AML-193 (cell line): Measurements from ENCODE around the gene ATRNL1.

Experiments used
- DNase-seq, 2 experiments: peaks; one replicate each; lab custom pipeline; 2025; lab: John Stamatoyannopoulos, UW

ATRNL1 gene

GRCh38 chr10:115903845-115904244 lies 810.7 kb downstream of the ATRNL1 start:
- DNase-seq: no peak

DNA sequence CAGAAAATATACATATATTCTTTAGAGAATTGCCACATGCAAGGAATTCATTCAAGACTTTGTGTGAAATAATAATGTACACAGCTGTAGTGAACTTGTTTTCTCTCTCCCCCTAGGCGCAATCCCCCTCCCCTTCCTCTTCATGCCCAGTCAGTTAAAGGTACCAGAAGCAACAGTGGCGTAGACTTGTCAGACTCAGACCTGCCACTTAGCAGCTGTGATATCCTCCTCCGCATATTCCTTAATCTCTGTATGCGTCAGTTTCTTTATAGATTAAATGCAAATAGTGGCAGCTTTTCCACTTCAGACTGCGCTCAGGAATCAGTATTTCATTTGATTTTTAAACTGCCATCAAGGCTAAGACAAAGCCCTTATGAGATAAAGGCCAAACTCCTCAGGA lies 815.9 kb downstream of the ATRNL1 start:
- DNase-seq: no peak

- no peak for DNase-seq
Measured at GRCh38 chr10:115909962-115910731, 817.0 kb downstream of the ATRNL1 start.

DNA sequence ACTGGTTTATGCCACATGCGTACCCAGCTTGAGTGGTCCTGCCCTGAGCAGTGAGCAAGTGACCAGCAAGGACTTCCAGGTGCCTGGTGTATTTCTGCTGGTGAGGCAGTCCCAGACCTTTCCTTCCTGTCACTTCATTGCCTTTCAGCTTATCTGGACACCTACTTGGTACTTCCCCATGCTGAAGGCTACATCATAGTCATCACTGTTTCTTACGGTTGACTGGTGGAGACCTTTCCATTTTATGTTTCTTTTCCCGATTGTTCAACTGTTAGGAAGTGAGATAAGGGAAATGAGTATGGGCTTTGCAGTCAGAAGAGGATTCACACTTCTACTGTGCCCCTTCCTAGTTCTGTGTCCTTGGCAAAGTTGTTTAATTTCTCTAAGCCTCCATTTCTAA lies 821.3 kb downstream of the ATRNL1 start:
- DNase-seq: no peak

DNA sequence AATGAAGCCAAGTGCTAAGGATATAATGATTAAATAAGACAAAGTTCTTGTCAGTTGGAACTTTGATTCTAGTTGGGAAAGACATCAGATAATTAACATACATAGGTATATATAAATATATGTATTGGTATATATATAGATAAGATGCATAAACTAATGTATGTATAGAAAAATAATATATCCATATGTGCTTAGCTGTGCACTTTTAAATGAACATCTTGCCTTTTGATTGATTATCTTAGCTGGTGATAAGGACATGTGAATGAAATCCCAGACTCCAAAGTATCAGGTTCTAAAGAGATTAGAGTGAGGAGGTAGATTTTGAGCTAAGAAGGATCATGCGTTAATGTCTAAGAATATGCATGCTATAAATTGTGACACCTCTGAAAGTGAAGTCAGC lies 822.3 kb downstream of the ATRNL1 start:
- DNase-seq: no peak

- DNase-seq: no peak
Measured at GRCh38 chr10:115918812-115919211, 825.6 kb downstream of the ATRNL1 start.

DNA sequence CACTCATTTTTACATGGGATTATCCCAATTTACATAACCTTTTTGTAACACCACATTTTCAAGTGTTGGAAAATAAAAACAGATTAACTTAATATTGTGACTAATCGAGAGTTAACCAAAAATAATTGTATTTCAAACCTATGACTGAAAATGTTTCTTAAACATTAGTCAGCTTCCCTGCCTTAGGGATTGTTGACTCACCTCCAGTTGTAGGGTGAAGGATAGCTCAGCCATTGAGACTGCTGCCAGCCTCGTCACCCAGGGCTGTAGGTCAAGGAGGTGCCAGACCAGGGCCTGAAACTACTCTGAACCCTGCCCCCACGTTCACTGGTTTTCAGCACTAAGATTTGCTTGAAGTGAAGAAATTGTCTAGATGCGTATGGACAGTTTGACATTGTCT lies 828.6 kb downstream of the ATRNL1 start:
- DNase-seq: no peak

- no peak for DNase-seq
Measured at GRCh38 chr10:115931309-115931708, 838.1 kb downstream of the ATRNL1 start.

DNA sequence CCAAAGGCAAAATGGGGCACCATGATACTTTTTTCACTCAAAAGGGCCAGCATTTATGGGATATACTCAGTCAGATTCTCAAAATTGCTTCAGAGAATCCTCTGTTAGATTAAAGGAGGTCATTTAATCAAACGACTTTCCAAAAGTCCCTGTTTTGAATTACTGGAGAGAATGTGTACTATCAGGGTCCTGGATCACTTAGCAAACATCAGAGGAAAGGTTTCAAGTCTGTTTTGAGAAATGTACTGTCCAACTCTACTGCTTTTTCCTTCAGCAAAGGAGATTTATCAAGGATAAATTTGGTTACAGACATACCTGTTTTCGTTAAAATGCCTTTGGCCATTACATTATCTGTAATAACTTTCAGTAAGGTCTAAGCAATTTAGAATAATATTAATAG lies 838.9 kb downstream of the ATRNL1 start:
- no peak for DNase-seq

DNA sequence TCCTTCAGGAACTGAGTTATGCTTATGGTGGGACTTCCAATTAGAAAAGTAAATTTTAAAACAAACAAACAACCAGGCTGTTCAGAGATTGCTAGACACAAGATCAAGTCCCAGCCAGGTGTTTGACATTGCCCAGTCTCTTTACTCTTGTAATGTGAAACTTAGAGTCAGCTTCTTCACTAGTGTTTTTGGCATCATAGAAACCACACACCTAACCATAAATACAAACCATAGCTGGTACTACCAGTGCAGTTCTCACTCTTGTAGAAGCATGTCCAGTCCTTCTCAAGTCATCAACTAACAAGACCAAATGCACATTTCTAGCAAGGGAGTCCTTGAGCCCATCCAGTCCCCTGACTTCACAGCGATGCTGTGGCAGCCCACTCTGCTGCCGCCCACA lies 839.9 kb downstream of the ATRNL1 start:
- DNase-seq: no peak

- DNase-seq: no peak
Measured at GRCh38 chr10:115935731-115936130, 842.6 kb downstream of the ATRNL1 start.

DNA sequence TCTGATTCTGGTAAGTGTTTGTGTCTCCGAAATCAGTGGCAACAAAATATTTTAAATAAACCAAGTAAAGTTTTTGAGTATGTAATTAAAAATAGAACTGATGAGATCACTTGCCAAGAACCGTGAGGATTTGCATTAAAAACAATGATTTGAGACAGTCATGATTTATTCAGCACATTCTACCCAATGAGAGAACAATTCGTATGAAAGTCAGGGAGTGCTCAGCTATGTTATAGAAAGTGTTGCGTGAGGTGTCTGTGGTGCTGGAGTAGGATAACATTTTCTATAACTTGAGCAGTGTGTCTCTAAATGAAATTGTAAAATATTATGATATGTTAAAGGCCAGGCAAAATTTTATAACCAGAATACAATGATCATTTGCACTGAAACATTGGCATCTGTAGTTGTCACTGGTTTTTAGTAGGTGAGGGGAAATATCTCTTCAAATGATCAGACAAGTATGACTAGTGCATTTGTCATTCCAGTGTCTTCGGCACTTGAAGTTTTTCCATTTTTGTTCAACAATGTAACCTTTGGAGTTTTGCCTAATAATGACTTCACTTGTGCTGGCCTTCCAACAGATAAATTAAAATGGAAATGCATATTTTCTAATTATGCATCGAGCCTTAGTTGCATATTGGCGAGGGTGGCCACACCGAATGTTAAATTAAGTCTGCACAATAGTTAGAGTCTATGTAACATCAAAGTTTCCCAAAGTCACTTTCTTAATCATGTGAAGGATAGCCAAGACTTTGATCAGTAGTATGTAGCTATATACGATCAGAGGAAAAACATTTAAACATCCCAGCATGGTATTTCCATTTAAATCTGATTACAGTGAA lies 844.0 kb downstream of the ATRNL1 start:
- DNase-seq: no peak

DNA sequence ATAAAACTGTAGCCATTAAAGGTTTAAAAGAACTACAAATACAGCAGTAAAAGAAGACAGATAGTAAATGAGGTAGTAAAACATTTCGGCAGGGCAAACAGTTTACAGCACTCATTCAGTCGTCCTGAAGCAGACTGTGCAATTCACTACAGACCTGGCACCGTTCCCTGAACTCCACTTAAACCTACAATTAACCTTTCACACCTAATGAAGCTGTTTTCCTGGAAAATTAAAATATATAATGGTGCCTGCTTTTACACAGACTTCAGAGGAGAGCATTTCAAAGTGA lies 844.5 kb downstream of the ATRNL1 start:
- no peak for DNase-seq

- DNase-seq: no peak
Measured at GRCh38 chr10:115939101-115939854, 846.1 kb downstream of the ATRNL1 start.

GRCh38 chr10:115941361-115941771 lies 848.2 kb downstream of the ATRNL1 start:
- DNase-seq: no peak

GRCh38 chr10:115942101-115942500 lies 848.9 kb downstream of the ATRNL1 start:
- no peak for DNase-seq

- DNase-seq: no peak
Measured at GRCh38 chr10:115944538-115944937, 851.4 kb downstream of the ATRNL1 start.

- DNase-seq: no peak
Measured at GRCh38 chr10:115945701-115946445, 852.7 kb downstream of the ATRNL1 start.

DNA sequence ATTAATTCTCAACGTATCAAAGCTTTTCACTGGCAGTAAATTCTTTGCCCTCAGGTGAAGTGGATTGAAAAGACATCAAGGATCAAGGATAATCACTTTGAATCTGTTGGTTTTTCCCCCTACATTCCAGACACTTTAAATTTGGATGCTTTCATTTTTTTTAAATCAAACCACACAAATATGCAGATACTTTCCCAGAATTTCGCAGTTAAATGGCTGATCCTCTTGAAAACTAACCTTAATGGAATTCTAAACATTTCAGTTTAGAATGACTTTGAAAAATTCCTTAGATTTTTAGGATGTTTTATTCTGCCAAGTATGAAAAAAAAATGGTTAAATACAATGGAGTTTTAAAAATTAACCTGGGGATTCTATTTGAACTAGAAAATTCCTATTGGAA lies 853.9 kb downstream of the ATRNL1 start:
- no peak for DNase-seq

DNA sequence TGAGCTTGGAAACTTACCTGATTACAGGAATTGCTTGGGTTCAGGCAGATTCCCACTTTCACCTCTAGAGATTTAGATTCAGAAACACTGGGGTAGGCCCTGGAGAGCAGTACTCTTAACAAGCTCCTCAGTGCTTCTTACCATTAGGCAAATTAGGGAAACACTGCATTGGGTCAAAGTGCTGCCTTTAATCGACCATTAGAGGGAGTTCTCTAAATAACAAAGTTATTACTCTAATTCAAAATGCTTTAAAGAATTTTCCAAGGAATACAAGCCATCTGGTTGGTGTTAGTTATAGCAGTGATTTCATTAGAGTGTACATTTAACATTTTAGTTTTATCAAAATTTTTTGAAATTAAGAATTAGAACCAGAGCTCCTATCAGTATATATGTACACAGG lies 855.3 kb downstream of the ATRNL1 start:
- DNase-seq: peak in 1 of 2 experiments; percentile 0

DNA sequence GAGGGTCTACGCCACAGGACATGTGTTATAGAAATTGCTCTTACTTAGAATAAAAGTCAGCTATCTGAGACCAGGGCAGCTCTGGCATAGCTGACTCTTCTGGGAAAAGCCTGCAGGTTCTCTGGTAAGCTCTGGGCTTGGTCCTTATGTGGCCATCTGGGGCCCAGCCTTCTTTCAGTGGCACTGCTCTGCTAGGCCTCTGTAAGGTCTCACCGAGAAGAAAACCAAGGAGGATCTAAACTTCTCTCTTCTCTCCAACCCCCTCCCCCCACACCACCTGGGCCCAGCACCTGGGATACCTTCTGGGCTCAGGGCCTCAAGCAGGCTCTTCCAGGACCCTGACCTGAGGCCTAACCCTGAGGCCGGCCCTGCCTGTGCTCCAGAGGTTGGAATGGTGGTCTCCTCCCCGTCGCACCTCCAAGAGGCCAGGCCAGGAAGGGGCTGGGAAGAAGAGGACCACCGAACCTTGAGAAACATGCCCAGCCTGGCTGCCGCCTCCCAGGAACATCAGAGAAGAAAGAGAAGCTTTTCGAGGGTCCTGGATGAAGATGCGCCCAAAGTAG lies 856.2 kb downstream of the ATRNL1 start:
- DNase-seq: no peak

- DNase-seq: no peak
Measured at GRCh38 chr10:115950320-115950719, 857.2 kb downstream of the ATRNL1 start.
